Sigmoid colon (tissue), 4 donors: ENCODE measurements around the gene SUSD4.

Experiments used
- CTCF ChIP-seq, 4 experiments: fragments of 450-650 bp in 3 of 4; fragments of 200-600 bp in 1 of 4; IDR thresholded peaks; one replicate each; pipeline ENCODE4 v1.5.1; 2016 to 2019; ENCODE audit warnings: antibody characterized with exemption in 4 of 4, mild to moderate bottlenecking in 3 of 4, moderate library complexity in 2 of 4
- EP300 ChIP-seq, 4 donors: sonication (generic); formaldehyde crosslinking; IDR thresholded peaks; one replicate each; pipeline ENCODE4 v1.6.1; 2017; ENCODE audit warnings: antibody characterized with exemption in 4 of 4
- POLR2A ChIP-seq, 2 donors: fragments of 450-650 bp; IDR thresholded peaks; one replicate each; pipeline ENCODE4 v1.6.1; 2016; ENCODE audit warnings: antibody characterized with exemption in 2 of 2, mild to moderate bottlenecking in 2 of 2, moderate library complexity in 2 of 2
- POLR2AphosphoS5 ChIP-seq, 4 donors: sonication (generic); formaldehyde crosslinking; IDR thresholded peaks; one replicate each; pipeline ENCODE4 v1.6.1; 2017; ENCODE audit warnings: antibody characterized with exemption in 4 of 4

GRCh38 chr1:223223091-223223995 lies 140.6 kb downstream of the SUSD4 start:
- TF ChIP-seq CTCF (IDR thresholded peaks at IDR 0.05) (no peak), EP300 (IDR thresholded peaks at IDR 0.05) (no peak), POLR2A (IDR thresholded peaks at IDR 0.05) (no peak), POLR2AphosphoS5 (IDR thresholded peaks at IDR 0.05) (no peak)
